H1 (cell line): Measurements from ENCODE around the gene PPP2R2C. TPM values are rescaled to one million over a fixed set of nuclear protein-coding genes. Genes with fewer than 3 reads are reported as not detected.
A peak's percentile ranks its signal among the peaks of the same experiment; 100 is the strongest.

Experiments used
- CTCF ChIA-PET: fragments of 300-600 bp; sonication (Branson Sonifier 250); formaldehyde crosslinking; loops from one replicate; lab custom pipeline; 2021; ENCODE audit not compliant: partially characterized antibody; lab: Charles Lee
- POLR2A ChIA-PET: fragments of 300-600 bp; sonication (Branson Sonifier 250); formaldehyde crosslinking; loops from one replicate; lab custom pipeline; 2021; ENCODE audit warnings: inconsistent platforms; ENCODE audit not compliant: partially characterized antibody; lab: Charles Lee
- DNase-seq, 2 experiments: peaks; one replicate each; pipeline versions ENCODE4 v3.0.0 to v3.0.0-alpha.2; 2010 to 2022; ENCODE audit warnings: low spot score in 2 of 2, low read depth in 1 of 2, mixed read lengths in 1 of 2
- FAIRE-seq: peaks from 2 replicates; lab custom pipeline; 2011; peaks lifted over from hg19 to GRCh38; lab: Jason Lieb, UNC
- H2AFZ ChIP-seq: 2 replicates; pipeline ENCODE4 v1.8.1; 2012; ENCODE audit warnings: low read length, inconsistent platforms
- H2AK5ac ChIP-seq: 2 replicates; pipeline ENCODE4 v1.6.1; 2013; ENCODE audit warnings: low read depth, low read length
- H2BK120ac ChIP-seq: replicated peaks from 2 replicates; pipeline ENCODE3; 2013; ENCODE audit warnings: low read depth, low read length, inconsistent platforms
- H2BK12ac ChIP-seq: 2 replicates; pipeline ENCODE4 v1.6.1; 2013; ENCODE audit warnings: low read depth, low read length
- H2BK15ac ChIP-seq: 2 replicates; pipeline ENCODE4 v1.6.1; 2013; ENCODE audit warnings: low read length
- H2BK20ac ChIP-seq: 2 replicates; pipeline ENCODE4 v1.6.1; 2013; ENCODE audit warnings: low read length
- H2BK5ac ChIP-seq: 2 replicates; pipeline ENCODE4 v1.6.1; 2013; ENCODE audit warnings: low read depth, low read length
- H3K14ac ChIP-seq: 2 replicates; pipeline ENCODE4 v1.6.1; 2013; ENCODE audit warnings: inconsistent platforms; ENCODE audit not compliant: insufficient read length
- H3K18ac ChIP-seq: 2 replicates; pipeline ENCODE4 v1.6.1; 2013; ENCODE audit warnings: low read length; ENCODE audit errors: extremely low read depth
- H3K23ac ChIP-seq: 2 replicates; pipeline ENCODE4 v1.6.1; 2013; ENCODE audit warnings: inconsistent platforms; ENCODE audit not compliant: insufficient read length
- H3K23me2 ChIP-seq: 2 replicates; pipeline ENCODE4 v1.6.1; 2013; ENCODE audit warnings: low read depth, low read length
- H3K27ac ChIP-seq: 2 replicates; pipeline ENCODE4 v1.6.1; 2011; ENCODE audit warnings: low read depth, low read length, inconsistent platforms
- H3K27me3 ChIP-seq, 4 experiments: replicated peaks in 1 of 4; 1 replicate in 1 of 4; 2 replicates in 3 of 4; pipeline versions ENCODE4 v1.6.1 to v1.8.1; 2011 to 2013; ENCODE audit warnings: low read length in 3 of 4, mild to moderate bottlenecking in 3 of 4, inconsistent platforms in 2 of 4, mixed read lengths in 2 of 4, moderate library complexity in 1 of 4; ENCODE audit not compliant: control insufficient read depth in 3 of 4, insufficient read depth in 3 of 4; ENCODE audit errors: extremely low read depth in 1 of 4
- H3K36me3 ChIP-seq, 4 experiments: 2 replicates each; pipeline versions ENCODE4 v1.6.1 to v1.8.1; 2011 to 2013; ENCODE audit warnings: mild to moderate bottlenecking in 4 of 4, low read length in 3 of 4, moderate library complexity in 2 of 4, control low read depth in 1 of 4, inconsistent platforms in 1 of 4; ENCODE audit not compliant: insufficient read depth in 4 of 4, control insufficient read depth in 2 of 4
- H3K4ac ChIP-seq: replicated peaks from 2 replicates; pipeline ENCODE3; 2013; ENCODE audit warnings: low read length, low read depth, mixed read lengths, inconsistent platforms; ENCODE audit not compliant: insufficient read length
- H3K4me1 ChIP-seq, 4 experiments: replicated peaks in 1 of 4; 1 replicate in 1 of 4; 2 replicates in 3 of 4; pipeline versions ENCODE4 v1.6.1 to v1.8.1; 2011 to 2013; ENCODE audit warnings: low read length in 3 of 4, inconsistent platforms in 2 of 4, mixed read lengths in 1 of 4; ENCODE audit not compliant: insufficient read depth in 4 of 4, control insufficient read depth in 3 of 4
- H3K4me2 ChIP-seq, 2 experiments: 2 replicates each; pipeline versions ENCODE4 v1.6.1 to v1.8.1; 2011 to 2013; ENCODE audit warnings: low read depth in 2 of 2, low read length in 2 of 2, control low read depth in 1 of 2, inconsistent platforms in 1 of 2, mild to moderate bottlenecking in 1 of 2; ENCODE audit not compliant: insufficient read depth in 1 of 2
- H3K4me3 ChIP-seq, 4 experiments: fragments of 200-600, 300-600 bp in 1 of 4; sonication (generic), shearing (Covaris generic), sonication (Bioruptor Twin) in 1 of 4; 2 replicates each; pipeline versions ENCODE4 v1.5.1 to v1.8.1; 2011 to 2016; ENCODE audit warnings: low read length in 4 of 4, low read depth in 3 of 4, control low read depth in 2 of 4, inconsistent platforms in 2 of 4, mild to moderate bottlenecking in 2 of 4, mixed read lengths in 1 of 4, moderate library complexity in 1 of 4; ENCODE audit not compliant: insufficient read depth in 2 of 4; ENCODE audit errors: extremely low read depth in 1 of 4
- H3K56ac ChIP-seq: replicated peaks from 2 replicates; pipeline ENCODE3; 2013; ENCODE audit warnings: low read depth, mild to moderate bottlenecking, mixed read lengths, low read length, inconsistent platforms; ENCODE audit not compliant: insufficient read length
- H3K79me1 ChIP-seq: 2 replicates; pipeline ENCODE4 v1.6.1; 2013; ENCODE audit warnings: low read depth, low read length, control low read depth
- H3K79me2 ChIP-seq, 2 experiments: 2 replicates each; pipeline versions ENCODE4 v1.6.1 to v1.8.1; 2012 to 2013; ENCODE audit warnings: low read length in 2 of 2, mild to moderate bottlenecking in 2 of 2, inconsistent platforms in 1 of 2; ENCODE audit not compliant: insufficient read depth in 2 of 2, control insufficient read depth in 1 of 2
- H3K9ac ChIP-seq, 4 experiments: replicated peaks in 1 of 4; 1 replicate in 1 of 4; 2 replicates in 3 of 4; pipeline versions ENCODE4 v1.6.1 to v1.8.1; 2011 to 2013; ENCODE audit warnings: low read depth in 3 of 4, low read length in 3 of 4, control low read depth in 2 of 4, mild to moderate bottlenecking in 2 of 4, moderate library complexity in 2 of 4, inconsistent platforms in 1 of 4; ENCODE audit errors: extremely low read depth in 1 of 4
- H3K9me3 ChIP-seq, 2 experiments: 2 replicates each; pipeline versions ENCODE4 v1.6.1 to v1.8.1; 2012 to 2013; ENCODE audit warnings: mild to moderate bottlenecking in 2 of 2, moderate library complexity in 2 of 2, control low read depth in 1 of 2, inconsistent platforms in 1 of 2, low read depth in 1 of 2, low read length in 1 of 2, mixed read lengths in 1 of 2; ENCODE audit not compliant: insufficient read depth in 2 of 2
- H4K20me1 ChIP-seq, 2 experiments: replicated peaks in 1 of 2; 2 replicates each; pipeline versions ENCODE3 to v1.8.1; 2011 to 2013; ENCODE audit warnings: inconsistent platforms in 2 of 2, low read length in 2 of 2, mild to moderate bottlenecking in 1 of 2; ENCODE audit not compliant: insufficient read depth in 2 of 2, control insufficient read depth in 1 of 2
- H4K5ac ChIP-seq: 2 replicates; pipeline ENCODE4 v1.6.1; 2013; ENCODE audit warnings: low read length, low read depth, mixed read lengths, inconsistent platforms; ENCODE audit not compliant: insufficient read length
- H4K8ac ChIP-seq: 2 replicates; pipeline ENCODE4 v1.8.0; 2013; ENCODE audit warnings: mild to moderate bottlenecking, moderate library complexity, low read length, inconsistent platforms; ENCODE audit not compliant: insufficient read depth; ENCODE audit errors: extremely low read depth
- H4K91ac ChIP-seq: replicated peaks from 2 replicates; pipeline ENCODE3; 2013; ENCODE audit warnings: low read length, mixed read lengths, inconsistent platforms; ENCODE audit not compliant: insufficient read length
- RAD21 ChIP-seq, 2 experiments: IDR thresholded peaks in 1 of 2; conservative IDR thresholded peaks in 1 of 2; 2 replicates each; pipeline ENCODE4 v1.6.1; 2011; ENCODE audit warnings: low read depth in 2 of 2, low read length in 2 of 2, improper control_type of control experiment in 1 of 2, inconsistent platforms in 1 of 2, mild to moderate bottlenecking in 1 of 2, moderate library complexity in 1 of 2
- WGBS, 2 experiments: shearing (Covaris generic) in 1 of 2; methylation state at CpG; one replicate each; pipeline versions ENCODE4 v1.1.6 to v1.1.7; 2013 to 2015; ENCODE audit warnings: low lambda C conversion rate in 2 of 2, mixed read lengths in 2 of 2, inconsistent platforms in 1 of 2, low coverage in 1 of 2, missing lambda C conversion rate in 1 of 2; ENCODE audit not compliant: insufficient replicate concordance in 2 of 2, insufficient coverage in 1 of 2, insufficient read length in 1 of 2; ENCODE audit errors: extremely low coverage in 1 of 2, missing lambda C conversion rate in 1 of 2; 5-methylcytosine and 5-hydroxymethylcytosine counted together
- polyA plus RNA-seq, 7 experiments: library from polyadenylated mRNA; depleted of rRNA in 3 of 7; stranded (reverse) in 5 of 7; unstranded in 2 of 7; fragments of >200 nt in 5 of 7; fragments of 200-250 nt in 2 of 7; gene quantifications; 1 replicate in 5 of 7; 2 replicates in 1 of 7; 4 replicates in 1 of 7; pipeline versions ENCODE4 v1.2.1 to v1.2.3, GENCODE V29; 2011 to 2013; ENCODE audit warnings: missing spikeins in 2 of 7, mixed read lengths in 2 of 7
- total RNA-seq: library from RNA; stranded (reverse); fragmentation: NEBNext Ultra II Directional; extraction: Animal tissue kit (Norgen Biotek cat#: 25700); gene quantifications from 2 replicates; pipeline ENCODE4 v1.2.1, GENCODE V29; 2021
- TF ChIP-seq, protein P1 (sequence below): IDR thresholded peaks from 2 replicates; pipeline ENCODE4 v1.6.1; 2012; ENCODE audit warnings: low read length, inconsistent platforms

PPP2R2C gene
- total and polyA plus RNA-seq, 2 of the 8 experiments (the other 6 are each of a cell fraction or from before 2014, with no cell fraction given): 6.4 TPM

DNA sequence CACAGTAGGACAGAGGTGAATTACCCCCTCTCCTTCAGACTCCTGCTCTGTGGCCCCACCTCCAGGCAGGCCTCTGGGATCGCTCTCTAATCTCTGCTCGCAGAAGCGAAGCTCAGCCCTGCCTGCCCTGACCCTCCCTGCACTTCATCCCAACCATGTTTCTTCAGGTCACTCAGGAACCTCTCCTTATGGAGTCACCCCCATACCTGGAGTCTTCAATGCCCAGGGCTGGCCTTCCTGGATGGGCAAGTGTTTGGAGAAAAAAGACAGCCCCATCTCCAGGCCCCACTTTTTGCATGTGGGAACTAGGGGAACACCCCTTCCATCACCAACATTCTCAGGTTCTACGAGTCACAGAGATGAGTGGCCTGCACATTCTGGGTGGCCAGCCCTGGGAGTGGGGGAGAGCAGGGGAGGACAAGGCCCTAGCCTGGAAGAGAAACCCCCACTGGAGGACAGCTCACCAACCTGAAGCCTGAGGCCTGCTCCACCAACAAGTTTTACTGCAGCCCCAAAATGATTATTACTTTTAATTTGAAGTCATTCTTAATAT lies 90.8 kb downstream of the PPP2R2C start:
- no peak overlapping the region for H3K4me2 ChIP-seq
- DNase-seq: no peak

More for the DNA sequence above, 90.8 kb downstream of the PPP2R2C start:
- Histone ChIP-seq H3K79me1 (no peaks in the 10 kb centered on the region), H2BK15ac (no peak overlapping the region), H2AFZ (no peak overlapping the region), H2BK20ac (no peak overlapping the region), H3K9me3 (no peaks in the 10 kb centered on the region), H3K14ac (no peak overlapping the region), H2BK5ac (no peak overlapping the region), H3K4me1 (peaks cover 0 to 10% (median 1%) of the 10 kb centered on the region in 4 experiments; a peak in 2 of 7 replicates), H2BK120ac (no peak overlapping the region), H3K4ac (no peak overlapping the region), H2BK12ac (no peak overlapping the region), H3K27me3 (no peaks in the 10 kb centered on the region), H3K36me3 (no peaks in the 10 kb centered on the region), H3K9ac (no peak overlapping the region), H3K18ac (no peak overlapping the region), H4K5ac (no peak overlapping the region), H4K91ac (no peak overlapping the region), H3K79me2 (no peaks in the 10 kb centered on the region), H3K23ac (no peak overlapping the region), H2AK5ac (no peak overlapping the region), H3K27ac (no peak overlapping the region), H3K23me2 (no peaks in the 10 kb centered on the region; the same call in 1 of the 2 replicates), H4K8ac (peak overlapping the region; percentile 16; the same call in 1 of the 2 replicates)
- CTCF ChIA-PET: interaction anchor here (0.6 to 1.7 kb wide), 9 partner anchors 8 to 193 kb away, joined by 3 to 7 read pairs (median 3); partner anchors contain the start of gene MAN2B2
- POLR2A ChIA-PET: interaction anchor here (1.0 kb wide), 1 partner anchor 292 kb away, joined by 3 read pairs; a partner anchor contains a TSS
- WGBS, 2 experiments: 72% methylated on average over 4 of the region's 4 CpGs; no CpG with 5 or more reads in 1 of the 2 experiments
- TF ChIP-seq RAD21 (IDR thresholded peaks at IDR 0.05 in 1 of 2, conservative IDR thresholded peaks at IDR 0.05 in 1 of 2; ENCODE audit: low read depth in 2 of 2, low read length in 2 of 2): 0 out of 4 replicates have a peak, but pooled peaks of 1 of the 2 experiments have one; percentile 8
- TF ChIP-seq, protein P1, sequence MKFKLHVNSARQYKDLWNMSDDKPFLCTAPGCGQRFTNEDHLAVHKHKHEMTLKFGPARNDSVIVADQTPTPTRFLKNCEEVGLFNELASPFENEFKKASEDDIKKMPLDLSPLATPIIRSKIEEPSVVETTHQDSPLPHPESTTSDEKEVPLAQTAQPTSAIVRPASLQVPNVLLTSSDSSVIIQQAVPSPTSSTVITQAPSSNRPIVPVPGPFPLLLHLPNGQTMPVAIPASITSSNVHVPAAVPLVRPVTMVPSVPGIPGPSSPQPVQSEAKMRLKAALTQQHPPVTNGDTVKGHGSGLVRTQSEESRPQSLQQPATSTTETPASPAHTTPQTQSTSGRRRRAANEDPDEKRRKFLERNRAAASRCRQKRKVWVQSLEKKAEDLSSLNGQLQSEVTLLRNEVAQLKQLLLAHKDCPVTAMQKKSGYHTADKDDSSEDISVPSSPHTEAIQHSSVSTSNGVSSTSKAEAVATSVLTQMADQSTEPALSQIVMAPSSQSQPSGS: no peak
- TF ChIP-seq, all 59 proteins: peak for 1
- Histone ChIP-seq H3K56ac (no peak overlapping the region), H4K20me1 (peaks cover 0 to 4% of the 10 kb centered on the region in 2 experiments), H3K4me3 (no peak overlapping the region)
- FAIRE-seq: no peak
